Measurements from ENCODE around the gene PUSL1.

Gene PUSL1

GRCh38 chr1:1336931-1337792 is 28.8 kb downstream of the PUSL1 start:
- TF ChIP-seq POLR2AphosphoS5 (IDR thresholded peaks at IDR 0.05; ENCODE audit: low read depth): no peak
- no peak for TF ChIP-seq REST (IDR thresholded peaks at IDR 0.05; ENCODE audit: insufficient replicate concordance, low read depth)
- TF ChIP-seq GABPA (IDR thresholded peaks at IDR 0.05; ENCODE audit: low read depth): no peak
- TF ChIP-seq CTCF (IDR thresholded peaks at IDR 0.05; ENCODE audit: insufficient read depth, low read length): no peak
- no peak for TF ChIP-seq SPI1 (IDR thresholded peaks at IDR 0.05; ENCODE audit: borderline replicate concordance, low read depth)
- DNase-seq (ENCODE audit: low read depth in 1 of 2, low spot score in 1 of 2): no peak
- H3K27ac ChIP-seq (replicated peaks): no peak overlapping the region
- H3K27me3 ChIP-seq (ENCODE audit: insufficient read depth, poor library complexity, severe bottlenecking): no peaks in the 10 kb centered on the region
- H3K4me3 ChIP-seq (replicated peaks; ENCODE audit: insufficient read depth, low read length): no peak overlapping the region

GRCh38 chr1:1337793-1338147 is 29.4 kb downstream of the PUSL1 start:
- TF ChIP-seq POLR2AphosphoS5 (IDR thresholded peaks at IDR 0.05; ENCODE audit: low read depth): no peak
- TF ChIP-seq SPI1 (IDR thresholded peaks at IDR 0.05; ENCODE audit: borderline replicate concordance, low read depth): no peak
- no peak for TF ChIP-seq REST (IDR thresholded peaks at IDR 0.05; ENCODE audit: insufficient replicate concordance, low read depth)
- TF ChIP-seq GABPA (IDR thresholded peaks at IDR 0.05; ENCODE audit: low read depth): no peak
- no peak for TF ChIP-seq CTCF (IDR thresholded peaks at IDR 0.05; ENCODE audit: insufficient read depth, low read length)
- DNase-seq (ENCODE audit: low read depth in 1 of 2, low spot score in 1 of 2): no peak
- no peaks in the 10 kb centered on the region for H3K27me3 ChIP-seq (ENCODE audit: insufficient read depth, poor library complexity, severe bottlenecking)
- no peak overlapping the region for H3K27ac ChIP-seq (replicated peaks)
- H3K4me3 ChIP-seq (replicated peaks; ENCODE audit: insufficient read depth, low read length): no peak overlapping the region

- Histone ChIP-seq H3K4me3 (replicated peaks; ENCODE audit: insufficient read depth, low read length) (no peak overlapping the region), H3K27ac (replicated peaks) (no peak overlapping the region), H3K27me3 (ENCODE audit: insufficient read depth, poor library complexity, severe bottlenecking) (no peaks in the 10 kb centered on the region)
- DNase-seq (ENCODE audit: low read depth in 1 of 2, low spot score in 1 of 2): no peak
- TF ChIP-seq GABPA (IDR thresholded peaks at IDR 0.05; ENCODE audit: low read depth): no peak
- TF ChIP-seq POLR2AphosphoS5 (IDR thresholded peaks at IDR 0.05; ENCODE audit: low read depth): no peak
- TF ChIP-seq SPI1 (IDR thresholded peaks at IDR 0.05; ENCODE audit: borderline replicate concordance, low read depth): no peak
- no peak for TF ChIP-seq CTCF (IDR thresholded peaks at IDR 0.05; ENCODE audit: insufficient read depth, low read length)
- no peak for TF ChIP-seq REST (IDR thresholded peaks at IDR 0.05; ENCODE audit: insufficient replicate concordance, low read depth)
Observed at GRCh38 chr1:1338278-1338677, 29.9 kb downstream of the PUSL1 start.
